ENCODE data around the gene GRK1. TPM values are rescaled to one million over a fixed set of nuclear protein-coding genes. Genes with fewer than 3 reads are reported as not detected.

Gene GRK1
- total and polyA plus RNA-seq, 2 of the 8 experiments (the other 6 are each of a cell fraction or from before 2014, with no cell fraction given) = 0.12 TPM; not detected in 1

DNA sequence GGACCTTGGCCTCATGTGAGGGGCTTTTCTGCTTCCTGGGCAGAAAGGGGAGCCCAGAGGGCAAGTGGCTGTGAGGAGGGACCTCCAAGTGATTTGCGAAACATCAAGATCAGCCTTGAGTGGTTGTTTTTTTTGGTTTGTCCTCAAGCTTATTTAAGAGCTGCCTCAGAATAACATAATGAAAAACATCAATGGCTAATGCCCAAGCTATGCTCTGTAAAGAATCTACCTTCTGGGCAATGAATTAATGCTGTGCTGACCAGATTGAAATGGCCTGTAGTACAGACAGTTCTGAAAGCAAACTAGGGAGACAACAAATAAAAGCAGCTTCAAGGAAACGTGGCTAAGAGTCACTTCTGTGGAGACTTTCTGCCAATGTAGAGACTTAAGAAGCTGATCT is 100.3 kb downstream of the GRK1 start:
- Histone ChIP-seq H3K9ac (replicated peaks in 1 of 4; ENCODE audit: extremely low read depth in 1 of 4, low read depth in 3 of 4, low read length in 3 of 4) (no peak overlapping the region), H2BK20ac (ENCODE audit: low read length) (no peak overlapping the region), H3K27ac (ENCODE audit: low read depth, low read length) (no peak overlapping the region), H4K20me1 (replicated peaks in 1 of 2; ENCODE audit: control insufficient read depth in 1 of 2, insufficient read depth in 2 of 2, low read length in 2 of 2) (no peaks in the 10 kb centered on the region), H3K23me2 (ENCODE audit: low read depth, low read length) (no peaks in the 10 kb centered on the region), H3K27me3 (replicated peaks in 1 of 4; ENCODE audit: control insufficient read depth in 3 of 4, extremely low read depth in 1 of 4, insufficient read depth in 3 of 4, low read length in 3 of 4) (no peaks in the 10 kb centered on the region), H3K9me3 (ENCODE audit: insufficient read depth in 2 of 2, low read depth in 1 of 2, low read length in 1 of 2) (no peaks in the 10 kb centered on the region), H2AK5ac (ENCODE audit: low read depth, low read length) (no peak overlapping the region), H3K4me2 (ENCODE audit: insufficient read depth in 1 of 2, low read depth in 2 of 2, low read length in 2 of 2) (no peak overlapping the region), H3K79me1 (ENCODE audit: low read depth, low read length) (no peaks in the 10 kb centered on the region), H3K18ac (ENCODE audit: extremely low read depth, low read length) (no peak overlapping the region), H3K4ac (replicated peaks; ENCODE audit: insufficient read length, low read depth, low read length) (no peak overlapping the region), H2AFZ (ENCODE audit: low read length) (no peak overlapping the region), H4K5ac (ENCODE audit: insufficient read length, low read depth, low read length) (no peak overlapping the region), H2BK12ac (ENCODE audit: low read depth, low read length) (no peak overlapping the region), H2BK15ac (ENCODE audit: low read length) (no peak overlapping the region), H3K79me2 (ENCODE audit: control insufficient read depth in 1 of 2, insufficient read depth in 2 of 2, low read length in 2 of 2) (no peaks in the 10 kb centered on the region), H4K91ac (replicated peaks; ENCODE audit: insufficient read length, low read length) (no peak overlapping the region), H3K4me3 (ENCODE audit: extremely low read depth in 1 of 4, insufficient read depth in 2 of 4, low read depth in 3 of 4, low read length in 4 of 4) (no peak overlapping the region), H2BK5ac (ENCODE audit: low read depth, low read length) (no peak overlapping the region), H4K8ac (ENCODE audit: extremely low read depth, insufficient read depth, low read length) (no peak overlapping the region), H3K4me1 (replicated peaks in 1 of 4; ENCODE audit: control insufficient read depth in 3 of 4, insufficient read depth in 4 of 4, low read length in 3 of 4) (peaks cover 0 to 6% (median 3%) of the 10 kb centered on the region in 4 experiments; a peak in 2 of 7 replicates), H3K23ac (ENCODE audit: insufficient read length) (no peak overlapping the region), H3K14ac (ENCODE audit: insufficient read length) (no peak overlapping the region), H2BK120ac (replicated peaks; ENCODE audit: low read depth, low read length) (no peak overlapping the region), H3K56ac (replicated peaks; ENCODE audit: insufficient read length, low read depth, low read length) (no peak overlapping the region), H3K36me3 (ENCODE audit: control insufficient read depth in 2 of 4, insufficient read depth in 4 of 4, low read length in 3 of 4) (no peaks in the 10 kb centered on the region)
- CTCF ChIA-PET (ENCODE audit: partially characterized antibody) = interaction anchor here (1.6 to 3.0 kb wide), 2 partner anchors 11 to 26 kb away, joined by 6 to 7 read pairs; no protein-coding TSS in a partner anchor
- 91% methylated on average over 2 of the region's 2 CpGs; no CpG with 5 or more reads in 1 of the 2 experiments for WGBS, 2 experiments (ENCODE audit: extremely low coverage in 1 of 2, insufficient coverage in 1 of 2, insufficient read length in 1 of 2, insufficient replicate concordance in 2 of 2, low coverage in 1 of 2, low lambda C conversion rate in 2 of 2, missing lambda C conversion rate in 1 of 2)
- POLR2A ChIA-PET (ENCODE audit: partially characterized antibody) = no interaction called here
- FAIRE-seq (no peak), DNase-seq (ENCODE audit: low read depth in 1 of 2, low spot score in 2 of 2) (no peak)
- no peak for TF ChIP-seq EP300 (IDR thresholded peaks at IDR 0.05; ENCODE audit: borderline replicate concordance in 1 of 2, low read depth in 2 of 2, low read length in 2 of 2)
